Kidney (tissue), 14 donors: ENCODE results near the gene IPP. TPM values are rescaled to one million over a fixed set of nuclear protein-coding genes. Genes with fewer than 3 reads are reported as not detected.

Source experiments
- DNase-seq, 5 donors: peaks; one replicate each; pipeline ENCODE4 v3.0.0-alpha.2; 2013 to 2020
- FAIRE-seq: peaks from 2 replicates; lab custom pipeline; 2012; peaks lifted over from hg19 to GRCh38; lab: Jason Lieb, UNC
- H3K27ac ChIP-seq, 2 donors: one replicate each; pipeline ENCODE4 v1.7.0; 2013; ENCODE audit warnings: low read depth in 2 of 2, low read length in 2 of 2, inconsistent platforms in 1 of 2
- H3K27me3 ChIP-seq: one replicate; pipeline ENCODE4 v1.7.1; 2013; ENCODE audit warnings: low read length, inconsistent platforms; ENCODE audit not compliant: control insufficient read depth, insufficient read depth
- H3K36me3 ChIP-seq, 3 donors: one replicate each; pipeline versions ENCODE4 v1.7.0 to v1.7.1; 2013; ENCODE audit warnings: low read length in 3 of 3, control low read depth in 1 of 3, inconsistent platforms in 1 of 3; ENCODE audit not compliant: insufficient read depth in 3 of 3, control insufficient read depth in 2 of 3
- H3K4me1 ChIP-seq, 3 donors: one replicate each; pipeline versions ENCODE4 v1.7.0 to v1.7.1; 2013; ENCODE audit warnings: low read length in 3 of 3, inconsistent platforms in 1 of 3, low read depth in 1 of 3; ENCODE audit not compliant: control insufficient read depth in 2 of 3, insufficient read depth in 2 of 3
- H3K4me3 ChIP-seq, 3 donors: one replicate each; pipeline versions ENCODE4 v1.7.0 to v1.8.1; 2013; ENCODE audit warnings: low read length in 3 of 3, control low read depth in 1 of 3, inconsistent platforms in 1 of 3
- H3K9ac ChIP-seq, 3 donors: one replicate each; pipeline versions ENCODE4 v1.7.0 to v1.7.1; 2013; ENCODE audit warnings: low read length in 3 of 3, control low read depth in 1 of 3, inconsistent platforms in 1 of 3
- H3K9me3 ChIP-seq, 3 donors: one replicate each; pipeline versions ENCODE4 v1.7.0 to v1.7.1; 2013; ENCODE audit warnings: low read length in 3 of 3, control low read depth in 1 of 3, inconsistent platforms in 1 of 3; ENCODE audit not compliant: control insufficient read depth in 2 of 3, insufficient read depth in 1 of 3
- CTCF ChIP-seq: IDR thresholded peaks from 3 replicates; pipeline ENCODE4 v1.5.1; 2012; ENCODE audit warnings: mild to moderate bottlenecking, moderate library complexity, borderline replicate concordance; ENCODE audit not compliant: insufficient read depth; ENCODE audit errors: extremely low read depth
- intact Hi-C: fragments of 100-400 bp; cut with DNase I; formaldehyde crosslinking; loops from one replicate; pipeline ENCODE4 v1.11.1; 2022
- polyA plus RNA-seq: library from polyadenylated mRNA; stranded (reverse); fragments of 350-450 nt; fragmentation: Illumina TruSeq; extraction: RNeasy Lipid Tissue Mini Kit (QIAGEN cat#74804); gene quantifications from one replicate; pipeline ENCODE4 v1.2.3, GENCODE V29; 2014; ENCODE audit warnings: low read depth, low replicate concordance; ENCODE audit not compliant: insufficient read depth
- total RNA-seq: library from RNA; stranded (reverse); fragmentation: NEBNext Ultra II Directional; extraction: Animal tissue kit (Norgen Biotek cat#: 25700); gene quantifications from one replicate; pipeline ENCODE4 v1.2.1, GENCODE V29; 2021
- donor health status: control.
- donor health status: control.
- donor health status: control.
- donor health status: control.
- donor health status: control.
- donor health status: DM: yes; HTN: yes; CAD: no.
- donor health status: Normal renal cell carcinoma (clear cell type).

IPP gene
- total and polyA plus RNA-seq, 2 donors from 2014 or later: 6.3 to 20.0 TPM

GRCh38 chr1:45793942-45794604, 43.6 kb upstream of the IPP start:
- no peak for TF ChIP-seq CTCF
- Histone ChIP-seq H3K27me3 (no peaks in the 10 kb centered on the region), H3K27ac (no peak overlapping the region), H3K4me1 (no peaks in the 10 kb centered on the region), H3K9me3 (no peaks in the 10 kb centered on the region), H3K4me3 (no peak overlapping the region), H3K36me3 (no peaks in the 10 kb centered on the region), H3K9ac (no peak overlapping the region)
- intact Hi-C loops: no loop called here
- DNase-seq: no peak
- FAIRE-seq: no peak

GRCh38 chr1:45792744-45793143, 42.3 kb upstream of the IPP start:
- TF ChIP-seq CTCF: no peak
- Histone ChIP-seq H3K4me1 (no peaks in the 10 kb centered on the region), H3K9ac (no peak overlapping the region), H3K36me3 (no peaks in the 10 kb centered on the region), H3K9me3 (no peaks in the 10 kb centered on the region), H3K27ac (no peak overlapping the region), H3K27me3 (no peaks in the 10 kb centered on the region), H3K4me3 (no peak overlapping the region)
- FAIRE-seq (no peak), DNase-seq (no peak)
- intact Hi-C loops: no loop called here

GRCh38 chr1:45789601-45790000, 39.1 kb upstream of the IPP start:
- Histone ChIP-seq H3K27me3 (no peaks in the 10 kb centered on the region), H3K9me3 (no peaks in the 10 kb centered on the region), H3K27ac (no peak overlapping the region), H3K36me3 (no peaks in the 10 kb centered on the region), H3K4me3 (no peak overlapping the region), H3K4me1 (no peaks in the 10 kb centered on the region), H3K9ac (no peak overlapping the region)
- FAIRE-seq (no peak), DNase-seq (no peak)
- intact Hi-C loops: no loop called here
- no peak for TF ChIP-seq CTCF

GRCh38 chr1:45787905-45788304, 37.5 kb upstream of the IPP start:
- Histone ChIP-seq H3K36me3 (no peaks in the 10 kb centered on the region), H3K9me3 (no peaks in the 10 kb centered on the region), H3K9ac (no peak overlapping the region), H3K4me1 (no peaks in the 10 kb centered on the region), H3K27me3 (no peaks in the 10 kb centered on the region), H3K27ac (no peak overlapping the region), H3K4me3 (no peak overlapping the region)
- TF ChIP-seq CTCF: no peak
- DNase-seq (no peak), FAIRE-seq (no peak)
- intact Hi-C loops: no loop called here
